Measurements from ENCODE around the gene WDR55. TPM values are rescaled to one million over a fixed set of nuclear protein-coding genes. Genes with fewer than 3 reads are reported as not detected.
"Not testable (repeated sequence)": the region's sequence is repeated elsewhere in the genome, so short reads cannot be mapped to it uniquely, and the experiment has no call there.

Gene WDR55
- total RNA-seq, 1 experiment from 2014 or later = 28.5 TPM

DNA sequence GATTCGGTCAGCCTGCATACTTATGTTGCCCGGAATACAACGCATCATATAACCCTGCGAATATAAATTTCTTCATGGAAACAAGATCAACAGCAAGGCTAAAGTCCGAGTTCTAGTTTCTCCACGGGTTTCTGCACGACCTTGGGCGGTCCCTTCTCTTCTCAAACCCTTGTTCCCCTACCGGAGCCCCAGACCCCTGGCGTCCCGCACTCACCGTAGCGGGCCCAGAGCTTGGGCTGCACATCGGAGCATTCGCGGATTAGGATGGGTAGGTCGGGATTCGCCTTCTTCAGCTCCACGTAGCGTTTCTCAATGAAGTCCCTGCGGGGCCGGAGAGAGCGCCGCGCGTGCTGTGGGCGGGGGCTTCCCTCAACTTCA, 17.7 kb upstream of the WDR55 start:
- no peak for DNase-seq (ENCODE audit: low spot score)

DNA sequence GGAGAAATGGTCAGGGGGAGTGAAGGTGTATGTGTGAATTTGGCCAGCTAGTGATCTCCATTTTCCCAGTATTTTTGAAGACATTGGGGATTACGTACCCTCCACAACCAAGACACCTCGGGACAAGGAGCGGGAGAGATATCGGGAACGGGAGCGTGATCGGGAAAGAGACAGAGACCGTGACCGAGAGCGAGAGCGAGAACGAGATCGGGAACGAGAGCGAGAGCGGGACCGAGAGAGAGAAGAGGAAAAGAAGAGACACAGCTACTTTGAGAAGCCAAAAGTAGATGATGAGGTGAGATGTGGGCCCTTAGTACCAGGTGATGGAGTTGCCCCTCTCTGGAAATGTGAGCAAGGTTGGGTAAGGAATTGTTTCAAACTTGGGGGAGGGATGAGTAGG, 5.8 kb upstream of the WDR55 start:
- DNase-seq (ENCODE audit: low spot score) = no peak

DNA sequence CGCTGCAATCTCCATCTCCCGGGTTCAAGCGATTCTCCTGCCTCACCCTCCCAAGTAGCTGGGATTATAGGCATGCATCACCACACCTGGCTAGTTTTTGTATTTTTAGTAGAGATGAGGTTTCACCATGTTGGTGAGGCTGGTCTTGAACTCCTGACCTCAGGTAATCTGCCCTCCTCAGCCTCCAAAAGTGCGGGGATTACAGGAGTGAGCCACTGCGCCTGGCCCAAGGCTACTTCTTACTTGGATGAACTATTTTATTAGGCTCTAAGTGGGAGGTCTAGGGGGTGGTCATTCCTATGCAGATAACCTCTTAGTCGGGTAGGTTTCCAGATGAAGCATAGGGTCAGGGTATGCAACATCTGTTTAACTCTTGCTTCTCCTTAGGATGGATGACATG, 4.3 kb upstream of the WDR55 start:
- not testable (repeated sequence) for DNase-seq (ENCODE audit: low spot score)

DNA sequence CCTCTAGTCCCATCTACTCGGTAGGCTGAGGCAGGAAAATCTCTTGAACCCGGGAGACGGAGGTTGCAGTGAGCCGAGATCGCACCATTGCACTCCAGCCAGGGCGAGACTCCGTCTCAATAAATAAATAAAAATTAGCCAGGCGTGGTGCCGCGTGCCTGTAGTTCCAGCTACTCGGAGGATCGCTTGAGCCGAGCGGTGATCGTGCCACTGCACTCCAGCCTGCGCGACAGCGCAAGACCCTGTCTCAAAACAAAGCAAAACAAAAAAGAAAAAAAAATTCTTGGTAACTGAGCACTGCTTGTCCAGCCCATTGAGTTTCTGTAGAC, 710 bp upstream of the WDR55 start:
- no peak for DNase-seq (ENCODE audit: low spot score)

DNA sequence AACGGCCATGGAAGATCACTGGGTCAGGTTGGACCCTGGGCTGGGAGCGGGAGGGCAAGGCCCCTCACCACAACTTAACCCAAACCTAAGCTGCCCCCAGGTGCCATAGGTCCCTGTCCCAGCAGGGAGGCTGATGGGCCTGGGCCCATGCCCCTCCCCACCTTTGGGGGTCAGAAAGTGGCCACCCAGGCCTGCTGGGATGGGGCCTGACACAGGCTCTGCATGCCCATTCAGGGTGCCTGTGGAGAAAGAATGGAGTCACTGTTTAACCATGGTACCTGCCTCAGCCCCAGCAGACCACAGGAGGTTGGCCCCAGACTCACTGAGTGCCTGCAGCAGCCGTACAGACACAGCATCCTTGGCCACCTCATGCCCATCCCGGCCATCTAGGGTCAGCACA, 6.3 kb downstream of the WDR55 start:
- DNase-seq (ENCODE audit: low spot score) = not testable (repeated sequence)

DNA sequence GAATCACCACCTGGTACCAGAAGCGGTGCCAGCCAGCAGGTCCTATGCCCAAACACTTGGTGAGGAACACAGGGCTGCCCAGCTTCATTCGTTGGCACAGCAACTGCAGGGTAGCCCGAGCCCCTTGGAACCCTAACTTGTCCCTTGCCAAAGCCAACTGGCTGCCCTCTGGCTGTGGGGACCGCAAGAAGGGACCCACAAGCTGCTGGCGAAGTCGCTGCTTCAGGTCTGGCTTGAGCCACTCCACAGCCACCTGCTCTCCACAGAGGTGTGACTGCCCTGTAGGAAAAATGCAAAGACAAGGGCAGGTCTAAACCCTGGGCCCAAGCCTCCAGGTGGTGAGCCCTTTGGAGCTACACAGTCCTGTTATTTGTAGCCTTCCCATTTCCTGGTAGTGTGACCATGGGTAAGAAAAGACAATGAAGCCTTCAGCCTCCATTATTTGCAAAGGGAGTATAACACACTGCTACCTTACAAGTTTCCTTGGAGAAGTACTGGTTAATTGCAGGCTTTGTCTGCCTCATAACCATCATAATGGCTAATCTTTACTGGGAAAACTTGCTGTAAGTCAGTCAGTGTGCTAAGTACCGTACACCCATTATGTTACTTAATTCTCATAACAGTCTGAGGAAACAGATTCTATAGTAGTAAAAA, 6.9 kb downstream of the WDR55 start:
- DNase-seq (ENCODE audit: low spot score) = no peak

DNA sequence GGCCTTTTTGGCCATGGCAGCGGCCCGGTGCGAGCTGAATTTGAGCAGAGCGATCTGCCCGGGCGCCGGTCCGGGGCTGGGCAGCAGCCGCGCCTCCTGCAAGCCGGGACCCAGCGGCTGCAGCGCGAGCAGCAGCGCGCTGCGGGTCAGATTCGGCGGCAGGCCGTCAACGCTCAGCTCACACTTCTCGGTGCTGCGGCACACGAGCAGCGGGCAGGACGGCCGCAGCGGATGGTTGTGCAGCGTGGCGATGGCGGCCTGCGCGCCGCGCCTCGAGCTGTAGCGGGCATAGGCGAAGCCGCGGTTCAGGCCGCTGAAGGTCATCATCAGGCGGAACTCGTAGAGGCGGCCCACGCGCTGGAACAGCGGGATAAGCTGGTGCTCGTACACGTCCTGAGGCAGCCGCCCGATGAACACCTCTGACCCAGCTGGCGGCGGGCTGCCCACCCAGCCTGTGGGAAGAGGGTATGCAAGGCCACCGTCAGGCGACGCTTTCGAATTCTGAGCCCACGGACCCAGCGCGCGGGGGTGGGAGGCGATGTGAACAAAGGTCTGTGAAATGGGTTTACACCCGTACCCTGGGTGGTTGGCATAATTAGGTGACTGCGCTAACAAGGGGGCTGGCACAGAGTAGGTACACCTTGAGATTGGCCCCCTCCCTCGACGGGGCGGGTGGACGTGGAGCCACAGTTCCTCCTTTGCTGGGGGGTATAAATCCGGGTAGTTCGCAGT, 7.9 kb downstream of the WDR55 start:
- DNase-seq (ENCODE audit: low spot score) = no peak

DNA sequence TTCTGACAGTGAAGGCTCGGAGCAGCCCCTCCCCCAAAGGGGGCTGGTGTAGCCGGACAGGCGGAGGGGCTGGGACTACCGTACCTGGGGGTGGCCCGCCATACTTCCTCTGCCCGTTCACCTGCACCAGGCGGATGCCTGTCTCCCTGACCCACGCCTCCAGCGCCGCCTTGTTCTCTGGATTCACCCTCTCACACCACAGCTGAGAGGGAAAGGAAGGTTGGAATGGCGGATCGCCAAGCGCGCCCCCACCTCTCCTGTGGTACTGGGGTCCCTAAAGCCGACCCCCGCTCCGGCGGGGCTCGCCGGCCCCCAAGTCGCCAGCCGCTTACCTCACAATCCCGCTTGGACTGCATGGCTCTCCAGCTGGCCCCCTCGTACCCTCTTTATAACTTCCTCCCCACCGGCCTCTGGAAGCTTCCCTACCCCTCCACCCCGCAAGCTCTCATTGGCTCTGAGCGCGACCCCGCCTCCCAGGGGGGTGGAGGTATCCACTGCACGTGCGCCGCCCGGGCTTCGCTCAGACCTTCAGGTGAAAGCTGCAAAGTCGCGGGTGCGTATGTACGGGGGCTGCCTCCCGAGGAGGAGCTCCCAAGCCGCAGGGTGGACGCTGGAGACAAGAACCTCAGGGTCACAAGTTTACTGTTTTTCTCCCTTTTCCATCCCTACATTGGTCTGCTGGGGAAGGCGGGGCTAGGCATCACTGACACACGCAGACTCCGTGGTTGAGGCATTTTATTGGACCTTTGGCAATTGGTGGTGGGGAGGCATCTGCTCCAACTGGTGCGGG, 8.7 kb downstream of the WDR55 start, which contains the start of gene DND1:
TSS of gene DND1 (minus strand) at position 390 of the 790 bp plus-strand sequence. CDS start at position 356, 34 bp downstream.
- no peak for DNase-seq (ENCODE audit: low spot score)

DNA sequence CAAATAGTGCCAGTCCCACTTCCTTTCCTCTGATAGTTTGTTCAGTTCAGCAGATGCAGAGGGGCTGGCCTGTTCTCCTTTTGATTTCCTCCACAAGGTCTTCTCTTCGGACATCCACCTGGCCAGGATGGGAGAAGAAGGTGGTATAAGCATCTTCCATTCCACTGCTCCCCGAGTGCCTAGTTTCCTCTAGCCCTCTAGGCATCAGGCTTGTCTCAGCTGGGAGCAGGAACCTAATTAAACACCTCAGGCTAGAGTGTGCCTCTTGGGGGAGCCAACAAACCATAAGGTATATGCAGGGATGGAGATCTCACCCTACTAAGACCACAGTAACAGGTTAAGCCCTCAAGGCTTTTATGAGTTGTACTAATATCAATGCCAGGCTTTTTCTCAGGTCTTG, 9.5 kb downstream of the WDR55 start:
- DNase-seq (ENCODE audit: low spot score) = no peak

DNA sequence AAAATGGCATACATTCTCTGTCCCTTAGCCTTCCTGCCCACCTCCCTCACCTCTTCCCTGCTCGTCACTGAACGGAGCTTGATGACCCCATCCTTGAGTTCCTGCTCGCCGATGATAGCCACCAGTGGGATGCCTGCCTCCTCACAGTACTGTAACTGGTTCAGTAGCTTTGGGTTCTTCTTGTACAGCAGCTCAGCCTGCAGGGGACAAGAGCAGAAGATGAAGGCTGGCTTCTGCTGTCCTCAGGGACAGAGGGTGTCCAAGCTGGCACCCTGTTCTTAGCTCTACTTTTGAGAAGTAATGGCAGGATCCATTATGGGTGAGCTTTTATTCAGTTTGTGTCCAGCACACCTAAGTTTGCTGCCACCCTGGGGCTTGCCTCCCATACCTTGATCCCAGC, 9.9 kb downstream of the WDR55 start:
- DNase-seq (ENCODE audit: low spot score) = no peak

DNA sequence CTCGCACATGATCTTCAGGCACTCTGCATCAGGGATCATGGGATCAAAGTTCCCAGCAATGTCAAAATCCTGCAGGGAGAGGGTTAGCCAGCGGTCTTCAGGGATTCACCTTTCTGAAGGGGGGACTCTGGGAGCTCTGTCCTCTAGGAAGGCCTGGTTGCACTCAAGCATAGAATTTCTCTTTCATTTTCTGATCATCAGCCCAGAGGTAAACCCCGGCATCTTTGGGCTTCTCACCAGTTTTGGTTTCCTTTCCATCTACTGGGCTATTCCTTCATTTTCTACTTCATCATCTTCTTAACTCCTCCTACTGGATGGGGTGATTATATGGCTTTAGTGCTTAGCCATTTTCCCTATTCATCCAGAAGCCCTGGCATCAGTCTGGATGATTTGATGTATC, 13.2 kb downstream of the WDR55 start:
- no peak for DNase-seq (ENCODE audit: low spot score)

DNA sequence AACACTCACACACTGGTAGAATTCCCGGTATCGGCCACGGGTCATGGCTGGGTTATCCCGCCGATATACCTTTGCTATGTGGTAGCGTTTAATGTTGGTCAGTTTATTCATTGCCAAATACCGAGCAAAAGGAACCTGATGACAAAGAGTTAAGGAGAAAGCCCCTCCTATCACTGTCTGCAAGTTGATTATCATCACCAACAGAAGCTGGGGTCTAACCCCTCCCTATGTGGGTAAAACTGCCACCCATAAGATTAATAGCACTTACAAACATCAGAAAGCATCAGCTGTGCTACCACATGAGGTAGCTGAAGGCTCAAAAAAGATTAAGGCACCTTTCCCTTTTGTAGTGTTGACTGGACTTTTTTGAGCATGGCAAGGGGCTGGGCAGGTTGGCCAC, 14.3 kb downstream of the WDR55 start:
- DNase-seq (ENCODE audit: low spot score) = no peak

DNA sequence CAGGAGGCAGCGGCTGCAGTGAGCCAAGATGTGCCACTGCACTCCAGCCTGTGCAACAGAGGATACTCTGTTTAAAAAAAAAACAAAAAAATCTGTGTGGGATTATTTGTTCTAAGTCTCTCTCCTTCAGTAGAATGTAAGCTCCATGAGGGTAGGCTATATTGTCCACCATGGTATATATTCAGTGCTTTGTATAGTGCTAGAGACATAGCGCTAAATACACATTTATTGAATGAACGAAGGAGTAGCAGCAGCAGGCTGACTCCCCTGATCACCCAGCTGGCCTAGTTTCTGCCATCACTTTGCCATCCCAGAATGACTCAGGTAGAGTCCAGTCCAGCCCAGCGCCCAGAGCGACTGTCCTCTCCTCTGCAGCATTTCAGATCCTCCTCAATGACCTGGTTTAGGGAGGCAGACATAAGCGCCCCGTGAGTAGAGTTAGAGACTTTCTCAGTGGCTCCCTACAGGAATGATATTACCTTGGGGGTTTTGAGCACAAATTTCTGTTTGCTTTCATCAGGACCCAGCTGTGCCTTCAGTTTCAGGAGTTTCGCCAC, 25.8 kb downstream of the WDR55 start:
- peak; percentile 27 for DNase-seq (ENCODE audit: low spot score)

DNA sequence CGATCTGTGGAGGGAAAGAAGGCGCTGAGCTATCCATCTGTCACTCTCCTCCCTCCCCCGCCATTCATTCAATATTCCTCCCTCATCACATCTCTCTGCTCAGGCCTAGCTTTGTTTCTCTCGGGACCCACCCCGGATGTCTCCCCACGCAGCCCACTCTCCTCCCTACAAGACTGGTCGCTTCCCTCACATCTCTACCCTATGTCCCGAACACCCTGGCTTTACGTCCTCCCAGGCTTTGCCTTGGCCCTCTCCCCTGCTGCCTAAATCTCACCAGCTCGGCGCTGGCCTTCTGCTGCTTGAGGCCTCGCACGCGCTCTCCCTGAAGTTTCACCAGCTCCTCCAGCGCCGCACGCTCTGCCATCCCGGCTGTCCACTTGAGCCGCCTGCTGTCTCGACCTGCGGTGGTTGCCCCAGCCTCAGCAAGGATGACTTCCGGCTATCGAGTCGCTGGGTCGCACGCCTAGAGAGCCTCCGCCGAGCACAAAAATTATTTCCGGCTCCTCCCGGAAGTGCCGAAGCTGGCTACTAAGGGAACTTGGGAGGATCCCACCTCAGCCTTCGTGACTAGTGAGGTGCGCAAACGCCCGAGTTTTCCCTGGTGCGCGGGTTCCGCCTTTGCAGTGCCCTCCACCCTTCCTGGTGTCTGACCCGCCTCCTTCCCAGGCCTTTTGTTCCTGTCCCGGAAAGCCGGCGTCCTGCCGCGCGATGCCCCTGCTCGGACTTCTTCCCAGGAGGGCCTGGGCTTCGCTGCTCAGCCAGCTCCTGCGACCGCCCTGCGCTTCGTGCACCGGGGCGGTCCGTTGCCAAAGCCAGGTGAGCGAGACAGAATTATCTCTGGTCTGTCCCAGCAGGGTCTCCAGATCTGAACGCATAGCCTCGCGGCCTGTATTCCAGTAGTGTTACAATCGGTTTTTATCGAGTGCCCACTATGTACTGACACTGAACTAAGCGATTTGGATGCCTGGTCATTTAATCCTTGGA, 26.5 kb downstream of the WDR55 start, which contains the start of the genes HARS1 and HARS2:
TSS of gene HARS1 (minus strand) at position 430 of the 984 bp plus-strand sequence. CDS start at position 364, 66 bp downstream.
TSS of gene HARS2 (plus strand) at position 515 of the 984 bp plus-strand sequence. CDS start at position 709, 194 bp downstream.
- DNase-seq (ENCODE audit: low spot score) = peak; percentile 98

DNA sequence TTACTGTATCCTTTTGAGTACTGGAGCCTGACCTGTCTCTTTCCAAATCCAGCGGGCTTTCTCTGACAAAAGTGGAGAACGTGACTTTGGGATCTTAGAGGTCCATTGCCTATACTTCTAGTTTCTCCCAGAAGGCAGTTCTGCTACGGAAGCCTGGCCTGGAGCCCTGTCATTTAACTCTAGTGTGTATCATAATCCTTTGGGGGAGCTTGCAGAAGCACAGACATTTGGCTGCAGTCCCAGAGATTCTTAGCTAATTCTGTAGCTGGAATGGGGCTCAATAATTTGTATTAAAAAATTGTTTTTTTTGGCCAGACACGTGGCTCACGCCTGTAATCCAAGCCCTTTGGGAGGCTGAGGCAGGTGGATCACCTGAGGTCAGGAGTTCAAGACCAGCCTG, 29.6 kb downstream of the WDR55 start:
- no peak for DNase-seq (ENCODE audit: low spot score)

DNA sequence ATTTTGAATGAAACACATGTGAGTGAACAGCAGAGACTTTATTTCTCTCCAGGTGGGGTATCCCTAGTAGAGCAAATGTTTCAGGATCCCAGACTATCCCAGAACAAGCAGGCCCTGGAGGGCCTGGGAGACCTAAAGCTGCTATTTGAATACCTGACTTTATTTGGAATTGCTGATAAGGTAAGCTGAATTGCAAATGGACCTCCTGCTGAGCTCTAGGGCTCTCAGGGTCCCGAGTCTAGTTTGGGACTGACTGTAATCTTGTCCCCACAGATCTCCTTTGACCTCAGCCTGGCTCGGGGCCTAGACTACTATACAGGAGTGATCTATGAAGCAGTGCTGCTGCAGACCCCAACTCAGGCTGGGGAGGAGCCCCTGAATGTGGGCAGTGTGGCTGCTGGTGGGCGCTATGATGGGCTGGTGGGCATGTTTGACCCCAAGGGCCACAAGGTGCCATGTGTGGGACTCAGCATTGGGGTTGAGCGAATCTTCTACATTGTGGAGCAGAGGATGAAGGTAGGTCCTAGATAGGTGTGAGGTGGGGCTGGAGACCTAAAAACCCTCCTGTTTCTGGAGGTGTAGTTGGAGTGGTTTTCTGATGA, 32.3 kb downstream of the WDR55 start:
- DNase-seq (ENCODE audit: low spot score) = no peak

DNA sequence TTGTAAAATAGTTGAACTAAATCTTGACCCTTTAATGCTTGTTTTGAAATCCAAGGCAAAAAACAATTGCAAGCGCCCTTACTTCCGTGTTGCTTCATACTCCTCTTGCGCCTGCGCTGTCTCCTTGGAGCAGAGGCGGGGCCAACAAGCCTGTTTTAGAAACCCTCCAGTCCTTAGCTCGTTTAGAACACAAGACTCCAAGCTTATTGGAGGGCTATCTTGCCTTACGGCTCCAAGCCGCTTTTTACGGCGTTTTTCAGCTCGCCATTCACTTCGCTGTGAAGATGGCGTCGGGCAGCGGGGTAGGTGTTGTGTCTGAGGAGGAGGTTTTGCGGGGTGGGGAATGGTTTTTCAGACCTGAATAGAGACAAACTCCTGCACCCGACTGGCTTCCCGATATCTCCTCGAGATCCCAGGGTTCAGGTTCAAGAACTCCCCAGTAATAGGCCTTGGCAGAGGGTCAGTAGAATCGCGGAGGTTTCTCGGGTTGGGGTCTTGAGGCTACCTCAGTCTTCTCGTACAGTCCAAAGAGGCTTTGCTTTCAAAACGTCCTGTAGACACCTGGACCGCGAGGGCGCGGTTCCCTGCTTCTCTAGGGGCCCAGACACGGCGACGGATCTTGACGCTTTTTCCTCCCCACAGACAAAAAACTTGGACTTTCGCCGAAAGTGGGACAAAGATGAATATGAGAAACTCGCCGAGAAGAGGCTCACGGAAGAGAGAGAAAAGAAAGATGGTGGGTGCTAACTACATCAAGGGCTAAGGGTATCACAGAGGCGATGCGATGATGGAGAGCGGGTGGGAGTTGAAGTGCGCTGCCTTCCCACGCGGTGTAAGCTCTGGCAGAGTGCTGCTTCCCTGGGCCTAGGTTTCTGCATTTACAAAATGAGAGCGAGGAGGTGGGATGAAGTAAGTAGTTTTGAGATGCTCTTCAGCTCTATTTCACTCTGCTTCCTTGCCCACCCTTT, 35.8 kb downstream of the WDR55 start, which contains the start of gene ZMAT2:
TSS of gene ZMAT2 (plus strand) at position 271 of the 968 bp plus-strand sequence. CDS start at position 285, 14 bp downstream.
- DNase-seq (ENCODE audit: low spot score) = peak; percentile 98

DNA sequence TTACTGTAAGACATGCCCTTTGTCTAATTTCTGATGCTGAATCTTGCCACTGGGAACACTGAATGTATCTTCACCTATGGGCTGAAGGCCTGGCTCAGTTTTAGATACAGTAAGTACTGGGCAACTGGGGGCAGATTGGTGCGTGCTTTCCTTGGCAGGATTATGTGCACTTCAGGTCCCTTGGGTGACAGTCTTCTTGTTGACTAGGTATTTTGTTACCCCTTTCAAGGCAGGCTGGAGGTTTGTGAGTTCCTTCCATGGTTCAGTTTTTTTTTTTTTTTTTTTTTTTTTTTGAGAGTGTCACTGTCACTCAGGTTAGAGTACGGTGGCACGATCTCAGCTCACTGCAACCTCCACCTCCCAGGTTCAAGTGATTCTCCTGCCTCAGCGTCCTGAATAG, 43.1 kb downstream of the WDR55 start:
- DNase-seq (ENCODE audit: low spot score) = no peak

DNA sequence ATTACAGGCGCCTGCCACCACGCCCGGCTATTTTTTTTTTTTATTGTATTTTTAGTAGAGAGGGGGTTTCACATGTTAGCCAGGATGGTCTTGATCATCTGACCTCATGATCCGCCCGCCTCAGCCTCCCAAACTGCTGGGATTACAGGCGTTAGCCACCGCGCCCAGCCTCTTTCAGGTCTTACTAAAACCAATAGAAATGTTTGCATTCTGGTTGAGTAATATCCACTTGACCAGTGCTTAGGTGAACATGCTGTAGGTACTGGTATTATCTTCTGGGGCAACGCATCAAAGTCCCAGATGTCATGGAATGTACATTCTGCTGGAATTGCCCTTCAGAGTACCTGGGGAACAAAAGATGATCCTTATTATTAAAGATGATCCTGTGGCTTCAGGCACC, 44.1 kb downstream of the WDR55 start:
- not testable (repeated sequence) for DNase-seq (ENCODE audit: low spot score)
